ENCODE results near the gene OMP. TPM values are rescaled to one million over a fixed set of nuclear protein-coding genes. Genes with fewer than 3 reads are reported as not detected.

OMP gene
- total RNA-seq, 4 donors from 2014 or later, result 1.0 to 2.1 TPM; not detected in 2

DNA sequence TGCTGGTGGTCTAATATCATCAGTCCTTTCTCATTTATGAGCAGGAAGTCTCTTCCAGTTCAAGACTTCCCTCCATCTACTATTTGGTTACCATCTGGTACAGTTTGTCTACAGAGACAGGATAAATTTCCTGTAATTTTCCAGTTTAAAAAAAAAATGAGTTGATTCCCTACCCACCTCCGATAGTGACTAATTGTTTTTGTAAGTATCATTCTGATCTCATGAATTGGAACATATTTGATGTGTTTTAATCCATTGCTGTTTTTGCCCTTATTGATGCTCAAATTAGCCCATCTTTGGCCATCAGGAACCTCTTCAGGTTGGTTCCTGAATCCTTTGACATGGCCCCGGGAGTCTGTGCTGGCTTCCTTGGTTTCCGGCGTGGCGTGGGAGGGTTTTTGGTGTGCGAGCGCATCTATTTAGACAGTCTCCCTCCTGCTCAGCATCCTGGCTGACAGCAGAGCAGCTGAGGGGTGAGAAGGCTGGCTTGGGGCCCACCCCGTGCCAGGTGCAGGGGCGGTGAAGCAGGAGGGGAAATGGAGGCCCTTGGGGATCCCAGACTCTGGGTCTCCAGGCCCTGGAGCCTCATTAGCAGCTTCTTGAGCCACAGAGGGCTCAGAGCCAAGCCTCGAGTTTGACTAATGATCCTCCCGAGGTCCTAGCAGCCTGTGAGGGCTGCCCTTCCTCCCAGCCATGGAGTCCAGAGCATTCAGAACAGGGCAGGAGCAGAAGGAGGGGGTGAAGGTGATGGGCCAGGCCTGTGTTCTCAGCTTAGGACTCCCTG, 6.8 kb downstream of the OMP start:
- DNase-seq, result no peak
- Histone ChIP-seq H3K27me3 (no peaks in the 10 kb centered on the region), H3K9me3 (no peaks in the 10 kb centered on the region), H3K4me1 (no peaks in the 10 kb centered on the region), H3K36me3 (no peaks in the 10 kb centered on the region), H3K4me3 (no peak overlapping the region), H3K27ac (no peak overlapping the region)
- intact Hi-C loops (cut with DNase I; ENCODE audit: low total_unique reads), result no loop called here
- no peak for TF ChIP-seq POLR2A (IDR thresholded peaks at IDR 0.05)
- TF ChIP-seq, protein P1, sequence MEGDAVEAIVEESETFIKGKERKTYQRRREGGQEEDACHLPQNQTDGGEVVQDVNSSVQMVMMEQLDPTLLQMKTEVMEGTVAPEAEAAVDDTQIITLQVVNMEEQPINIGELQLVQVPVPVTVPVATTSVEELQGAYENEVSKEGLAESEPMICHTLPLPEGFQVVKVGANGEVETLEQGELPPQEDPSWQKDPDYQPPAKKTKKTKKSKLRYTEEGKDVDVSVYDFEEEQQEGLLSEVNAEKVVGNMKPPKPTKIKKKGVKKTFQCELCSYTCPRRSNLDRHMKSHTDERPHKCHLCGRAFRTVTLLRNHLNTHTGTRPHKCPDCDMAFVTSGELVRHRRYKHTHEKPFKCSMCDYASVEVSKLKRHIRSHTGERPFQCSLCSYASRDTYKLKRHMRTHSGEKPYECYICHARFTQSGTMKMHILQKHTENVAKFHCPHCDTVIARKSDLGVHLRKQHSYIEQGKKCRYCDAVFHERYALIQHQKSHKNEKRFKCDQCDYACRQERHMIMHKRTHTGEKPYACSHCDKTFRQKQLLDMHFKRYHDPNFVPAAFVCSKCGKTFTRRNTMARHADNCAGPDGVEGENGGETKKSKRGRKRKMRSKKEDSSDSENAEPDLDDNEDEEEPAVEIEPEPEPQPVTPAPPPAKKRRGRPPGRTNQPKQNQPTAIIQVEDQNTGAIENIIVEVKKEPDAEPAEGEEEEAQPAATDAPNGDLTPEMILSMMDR (IDR thresholded peaks at IDR 0.05), result no peak

DNA sequence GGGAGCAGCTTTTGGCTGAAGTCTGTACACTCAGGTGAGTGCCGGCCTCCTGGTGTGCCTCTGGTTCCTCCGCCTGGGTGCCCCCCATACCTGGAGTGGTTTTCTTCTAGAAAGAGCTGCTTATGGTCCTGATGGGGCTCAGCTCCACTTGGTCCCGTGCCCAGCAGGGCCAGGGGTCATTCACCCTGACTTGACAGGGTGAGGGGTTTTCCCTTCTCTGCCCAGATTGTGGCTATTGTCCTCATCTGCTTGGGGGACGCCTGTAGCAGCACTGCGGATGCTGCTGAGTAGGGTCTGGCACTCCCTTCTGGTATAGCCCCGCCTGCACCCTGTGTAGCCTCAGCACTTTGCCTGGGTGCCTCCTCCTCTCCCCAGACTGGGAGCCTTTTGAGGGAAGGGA, 8.2 kb downstream of the OMP start:
- TF ChIP-seq, protein P1 (IDR thresholded peaks at IDR 0.05), result no peak
- H3K9me3 ChIP-seq, result no peaks in the 10 kb centered on the region
- H3K4me3 ChIP-seq, result no peak overlapping the region
- no peak overlapping the region for H3K27ac ChIP-seq
- H3K4me1 ChIP-seq, result no peaks in the 10 kb centered on the region
- H3K36me3 ChIP-seq, result no peaks in the 10 kb centered on the region
- intact Hi-C loops (cut with DNase I; ENCODE audit: low total_unique reads), result no loop called here
- no peak for DNase-seq
- no peaks in the 10 kb centered on the region for H3K27me3 ChIP-seq

GRCh38 chr11:77111277-77111676, 8.6 kb downstream of the OMP start:
- no peak overlapping the region for H3K4me3 ChIP-seq
- no peaks in the 10 kb centered on the region for H3K9me3 ChIP-seq
- H3K4me1 ChIP-seq, result no peaks in the 10 kb centered on the region
- H3K27ac ChIP-seq, result no peak overlapping the region
- intact Hi-C loops (cut with DNase I; ENCODE audit: low total_unique reads), result no loop called here
- no peak for DNase-seq
- TF ChIP-seq, protein P1 (IDR thresholded peaks at IDR 0.05), result no peak
- TF ChIP-seq POLR2A (IDR thresholded peaks at IDR 0.05), result no peak
- H3K27me3 ChIP-seq, result no peaks in the 10 kb centered on the region
- no peaks in the 10 kb centered on the region for H3K36me3 ChIP-seq

- H3K4me3 ChIP-seq, result no peak overlapping the region
- intact Hi-C loops (cut with DNase I; ENCODE audit: low total_unique reads), result no loop called here
Measured at GRCh38 chr11:77111946-77112345, 9.3 kb downstream of the OMP start.

More at GRCh38 chr11:77111946-77112345, 9.3 kb downstream of the OMP start:
- no peak for DNase-seq
- no peak overlapping the region for H3K27ac ChIP-seq
- no peak for TF ChIP-seq POLR2A (IDR thresholded peaks at IDR 0.05)
- TF ChIP-seq, protein P1 (IDR thresholded peaks at IDR 0.05), result no peak
- H3K36me3 ChIP-seq, result no peaks in the 10 kb centered on the region
- no peaks in the 10 kb centered on the region for H3K27me3 ChIP-seq
- H3K4me1 ChIP-seq, result no peaks in the 10 kb centered on the region
- H3K9me3 ChIP-seq, result no peaks in the 10 kb centered on the region

Measured in uterus (tissue), 4 donors.